Astrocyte of the spinal cord (primary cell): ENCODE data around the gene RAD50.

Experiments
- DNase-seq: peaks from one replicate; pipeline ENCODE4 v3.0.0; 2011; ENCODE audit warnings: low read depth, low spot score
- H3K4me3 ChIP-seq: 2 replicates; pipeline ENCODE4 v1.5.1; 2011; ENCODE audit warnings: low read depth, mild to moderate bottlenecking, low read length, moderate library complexity
- CTCF ChIP-seq: IDR thresholded peaks from 2 replicates; pipeline ENCODE4 v1.5.1; 2012; ENCODE audit warnings: low read depth, mild to moderate bottlenecking, low read length, inconsistent platforms
- in situ Hi-C: cut with HindIII; loops from 2 replicates; pipeline ENCODE4 v1.10.0; 2017; ENCODE audit warnings: low sequenced_read_pairs

The RAD50 gene

GRCh38 chr5:132640613-132641012, 83.8 kb downstream of the RAD50 start:
- no peak overlapping the region for H3K4me3 ChIP-seq
- no peak for TF ChIP-seq CTCF
- in situ Hi-C loops, result no loop called here
- no peak for DNase-seq

GRCh38 chr5:132641241-132641723, 84.5 kb downstream of the RAD50 start:
- H3K4me3 ChIP-seq, result no peak overlapping the region
- no peak for TF ChIP-seq CTCF
- in situ Hi-C loops, result no loop called here
- no peak for DNase-seq

- in situ Hi-C loops, result no loop called here
- TF ChIP-seq CTCF, result no peak
- no peak overlapping the region for H3K4me3 ChIP-seq
- DNase-seq, result no peak
These were observed 85.1 kb downstream of the RAD50 start for GRCh38 chr5:132641841-132642240.

- H3K4me3 ChIP-seq, result no peak overlapping the region
- in situ Hi-C loops, result no loop called here
- no peak for TF ChIP-seq CTCF
- DNase-seq, result no peak
These were observed 87.4 kb downstream of the RAD50 start for GRCh38 chr5:132644177-132644576.

GRCh38 chr5:132646583-132647266, 89.9 kb downstream of the RAD50 start:
- no peak for DNase-seq
- no peak for TF ChIP-seq CTCF
- no peak overlapping the region for H3K4me3 ChIP-seq
- in situ Hi-C loops, result no loop called here

- in situ Hi-C loops, result no loop called here
- no peak for DNase-seq
- TF ChIP-seq CTCF, result no peak
- no peak overlapping the region for H3K4me3 ChIP-seq
These were observed 90.7 kb downstream of the RAD50 start for GRCh38 chr5:132647473-132647872.
